Urinary bladder (tissue), 4 donors: Measurements from ENCODE around the gene EIF2B1. TPM values are rescaled to one million over a fixed set of nuclear protein-coding genes. Genes with fewer than 3 reads are reported as not detected.
"Not testable (repeated sequence)": the region's sequence is repeated elsewhere in the genome, so short reads cannot be mapped to it uniquely, and the experiment has no call there.

Experiments
- DNase-seq: peaks from one replicate; pipeline ENCODE4 v3.0.0-alpha.2; 2015; ENCODE audit errors: extremely low spot score
- H3K27ac ChIP-seq: one replicate; pipeline ENCODE4 v1.5.1; 2013; ENCODE audit warnings: low read depth, mild to moderate bottlenecking, moderate library complexity
- H3K36me3 ChIP-seq: one replicate; pipeline ENCODE4 v1.6.1; 2013; ENCODE audit warnings: mild to moderate bottlenecking, moderate library complexity; ENCODE audit not compliant: insufficient read depth
- H3K4me1 ChIP-seq: one replicate; pipeline ENCODE4 v1.6.1; 2013; ENCODE audit warnings: mild to moderate bottlenecking, moderate library complexity; ENCODE audit not compliant: insufficient read depth
- H3K4me3 ChIP-seq: one replicate; pipeline ENCODE4 v1.5.1; 2013; ENCODE audit warnings: low read depth, low read length
- WGBS: extraction: QIAGEN DNeasy Blood & Tissue Kit; methylation state at CpG from one replicate; pipeline ENCODE4 v1.1.7; 2013; 5-methylcytosine and 5-hydroxymethylcytosine counted together
- polyA plus RNA-seq: library from polyadenylated mRNA; stranded (reverse); fragments of 200-250 nt; gene quantifications from one replicate; pipeline ENCODE4 v1.2.3, GENCODE V29; 2013
- total RNA-seq: library from RNA; depleted of rRNA; stranded (reverse); fragments of >200 nt; gene quantifications from one replicate; pipeline ENCODE4 v1.2.3, GENCODE V29; 2014
- donor health status: healthy with polysubstance abuse.
- donor health status: healthy.

Gene EIF2B1
- total and polyA plus RNA-seq, 2 donors = 26.7 to 42.1 TPM

- not testable (repeated sequence) for DNase-seq, H3K36me3 ChIP-seq, H3K4me1 ChIP-seq, H3K4me3 ChIP-seq, H3K27ac ChIP-seq
- WGBS = 80% methylated on average over 11 of the region's 11 CpGs
Observed at GRCh38 chr12:123603495-123603894, 30.0 kb downstream of the EIF2B1 start.

GRCh38 chr12:123602651-123603195 is 30.8 kb downstream of the EIF2B1 start:
- no peak overlapping the region for H3K27ac ChIP-seq
- no peaks in the 10 kb centered on the region for H3K36me3 ChIP-seq
- no peak for DNase-seq
- WGBS = 11% methylated on average over 7 of the region's 7 CpGs
- peak overlapping the region; percentile 89 for H3K4me3 ChIP-seq
- H3K4me1 ChIP-seq = no peaks in the 10 kb centered on the region

- H3K4me1 ChIP-seq = no peaks in the 10 kb centered on the region
- H3K4me3 ChIP-seq = peak within 1 kb of the TSS; percentile 89
- peaks cover 3% of the 10 kb centered on the region for H3K36me3 ChIP-seq
- H3K27ac ChIP-seq = peak within 1 kb of the TSS; percentile 82
- under 1% methylated on average over 81 of the region's 81 CpGs for WGBS
- DNase-seq = peak; percentile 36
Observed at GRCh38 chr12:123601602-123602489, 31.6 kb downstream of the EIF2B1 start, which contains the start of gene DDX55. DDX55 (plus strand) TSS chr12:123602099; CDS start chr12:123602149, 50 bp downstream.

- H3K27ac ChIP-seq = no peak overlapping the region
- no peaks in the 10 kb centered on the region for H3K4me1 ChIP-seq
- no peak overlapping the region for H3K4me3 ChIP-seq
- 92% methylated on average over 7 of the region's 7 CpGs for WGBS
- no peak for DNase-seq
- H3K36me3 ChIP-seq = peaks cover 3% of the 10 kb centered on the region
Observed at GRCh38 chr12:123599721-123600120, 33.8 kb downstream of the EIF2B1 start.

GRCh38 chr12:123599310-123599709 is 34.2 kb downstream of the EIF2B1 start:
- Histone ChIP-seq H3K4me3 (no peak overlapping the region), H3K36me3 (peaks cover 3% of the 10 kb centered on the region), H3K4me1 (no peaks in the 10 kb centered on the region), H3K27ac (no peak overlapping the region)
- WGBS = 99% methylated on average over 1 of the region's 1 CpG
- DNase-seq = no peak

- WGBS = 74% methylated on average over 3 of the region's 3 CpGs
- Histone ChIP-seq H3K36me3 (peaks cover 3% of the 10 kb centered on the region), H3K27ac (no peak overlapping the region), H3K4me1 (no peaks in the 10 kb centered on the region), H3K4me3 (no peak overlapping the region)
- no peak for DNase-seq
Observed at GRCh38 chr12:123598522-123598921, 35.0 kb downstream of the EIF2B1 start.

GRCh38 chr12:123597100-123597499 is 36.4 kb downstream of the EIF2B1 start:
- H3K27ac ChIP-seq = no peak overlapping the region

GRCh38 chr12:123595729-123596128 is 37.8 kb downstream of the EIF2B1 start:
- Histone ChIP-seq H3K4me1 (no peaks in the 10 kb centered on the region), H3K36me3 (peaks cover 3% of the 10 kb centered on the region), H3K4me3 (no peak overlapping the region), H3K27ac (no peak overlapping the region)
- no peak for DNase-seq

More at GRCh38 chr12:123597100-123597499, 36.4 kb downstream of the EIF2B1 start:
- 83% methylated on average over 3 of the region's 3 CpGs for WGBS
- no peak for DNase-seq
- Histone ChIP-seq H3K4me1 (no peaks in the 10 kb centered on the region), H3K4me3 (no peak overlapping the region), H3K36me3 (peaks cover 3% of the 10 kb centered on the region)

- H3K4me3 ChIP-seq = no peak overlapping the region
- WGBS = 68% methylated on average over 8 of the region's 8 CpGs
- H3K36me3 ChIP-seq = no peaks in the 10 kb centered on the region
- no peak for DNase-seq
- no peak overlapping the region for H3K27ac ChIP-seq
- no peaks in the 10 kb centered on the region for H3K4me1 ChIP-seq
Observed at GRCh38 chr12:123591702-123592481, 41.6 kb downstream of the EIF2B1 start.

- DNase-seq = no peak
- Histone ChIP-seq H3K27ac (no peak overlapping the region), H3K4me1 (no peaks in the 10 kb centered on the region), H3K36me3 (no peaks in the 10 kb centered on the region), H3K4me3 (no peak overlapping the region)
- WGBS = 96% methylated on average over 4 of the region's 4 CpGs
Observed at GRCh38 chr12:123580772-123581171, 52.7 kb downstream of the EIF2B1 start.

GRCh38 chr12:123578829-123579228 is 54.7 kb downstream of the EIF2B1 start:
- not testable (repeated sequence) for H3K36me3 ChIP-seq, DNase-seq, H3K4me3 ChIP-seq, H3K27ac ChIP-seq, H3K4me1 ChIP-seq
- WGBS = 97% methylated on average over 4 of the region's 4 CpGs

- DNase-seq = no peak
- Histone ChIP-seq H3K36me3 (no peaks in the 10 kb centered on the region), H3K4me3 (no peak overlapping the region), H3K4me1 (no peaks in the 10 kb centered on the region), H3K27ac (no peak overlapping the region)
- 87% methylated on average over 3 of the region's 3 CpGs for WGBS
Observed at GRCh38 chr12:123578243-123578642, 55.2 kb downstream of the EIF2B1 start.

- Histone ChIP-seq H3K4me3 (no peak overlapping the region), H3K36me3 (no peaks in the 10 kb centered on the region), H3K27ac (no peak overlapping the region), H3K4me1 (no peaks in the 10 kb centered on the region)
- 89% methylated on average over 1 of the region's 1 CpG for WGBS
- DNase-seq = no peak
Observed at GRCh38 chr12:123576611-123577010, 56.9 kb downstream of the EIF2B1 start.
